H1 (cell line): ENCODE measurements around the gene FBXO28.

Experiments used
- CEBPB ChIP-seq: IDR thresholded peaks from 2 replicates; pipeline ENCODE4 v1.6.1; 2012; ENCODE audit warnings: low read depth, low read length
- CHD2 ChIP-seq: IDR thresholded peaks from 2 replicates; pipeline ENCODE4 v1.6.1; 2012; ENCODE audit warnings: low read length, improper control_type of control experiment
- EZH2 ChIP-seq: fragments of 200-600 bp; sonication (generic); IDR thresholded peaks from 2 replicates; pipeline ENCODE4 v1.7.1; 2012; ENCODE audit warnings: low read depth, mild to moderate bottlenecking, moderate library complexity, low read length, inconsistent platforms; ENCODE audit not compliant: severe bottlenecking
- JUND ChIP-seq: IDR thresholded peaks from 2 replicates; pipeline ENCODE4 v1.6.1; 2011; ENCODE audit warnings: mild to moderate bottlenecking, improper control_type of control experiment, low read length
- NRF1 ChIP-seq: IDR thresholded peaks from 2 replicates; pipeline ENCODE4 v1.6.1; 2011; ENCODE audit warnings: mild to moderate bottlenecking, low read depth, low read length, improper control_type of control experiment
- POLR2A ChIP-seq, 2 experiments: IDR thresholded peaks; 1 replicate in 1 of 2; 2 replicates in 1 of 2; pipeline ENCODE4 v1.6.1; 2011; ENCODE audit warnings: low read depth in 2 of 2, low read length in 2 of 2, mild to moderate bottlenecking in 2 of 2; ENCODE audit errors: control extremely low read depth in 1 of 2
- RBBP5 ChIP-seq: IDR thresholded peaks from 2 replicates; pipeline ENCODE4 v1.7.1; 2012; ENCODE audit warnings: low read depth, mild to moderate bottlenecking, inconsistent platforms, low read length, moderate library complexity, borderline replicate concordance
- SP1 ChIP-seq: IDR thresholded peaks from 2 replicates; pipeline ENCODE4 v1.6.1; 2011; ENCODE audit warnings: low read depth, low read length
- TAF1 ChIP-seq: IDR thresholded peaks from 2 replicates; pipeline ENCODE4 v1.6.1; 2011; ENCODE audit warnings: mild to moderate bottlenecking, low read depth, low read length
- TCF12 ChIP-seq: IDR thresholded peaks from 2 replicates; pipeline ENCODE4 v1.6.1; 2011; ENCODE audit warnings: low read depth, mild to moderate bottlenecking, low read length
- TF ChIP-seq, protein P1 (sequence below), 3 experiments: IDR thresholded peaks; 1 replicate in 2 of 3; 2 replicates in 1 of 3; pipeline versions ENCODE4 v1.5.1 to v1.6.1; 2011; ENCODE audit warnings: low read length in 3 of 3, mild to moderate bottlenecking in 3 of 3, inconsistent platforms in 2 of 3, low read depth in 1 of 3, moderate library complexity in 1 of 3; ENCODE audit not compliant: insufficient read depth in 1 of 3; ENCODE audit errors: control extremely low read depth in 1 of 3
- TF ChIP-seq, protein P2 (sequence below): IDR thresholded peaks from 2 replicates; pipeline ENCODE4 v1.6.1; 2011; ENCODE audit warnings: low read length, improper control_type of control experiment
- TF ChIP-seq, protein P3 (sequence below): IDR thresholded peaks from 2 replicates; pipeline ENCODE4 v1.6.1; 2012; ENCODE audit warnings: inconsistent platforms

DNA sequence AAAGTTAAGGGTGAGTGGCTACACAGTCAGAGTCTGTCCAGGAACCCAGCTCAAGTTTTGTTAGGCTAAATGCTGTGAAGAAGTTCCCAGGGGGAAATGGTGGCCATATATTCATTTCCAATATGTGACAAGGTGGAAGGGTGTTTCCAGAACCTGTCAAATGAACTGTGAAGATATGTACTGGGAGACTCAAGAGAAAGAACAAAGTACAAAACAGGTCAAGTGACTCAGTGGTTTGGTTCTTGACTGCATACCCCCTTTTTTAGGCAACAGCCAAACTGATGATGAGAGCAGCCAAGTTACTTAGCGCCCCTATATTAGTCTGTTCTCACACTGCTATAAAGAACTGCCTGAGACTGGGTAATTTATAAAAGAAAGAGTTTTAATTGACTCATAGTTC lies 18.6 kb upstream of the FBXO28 start:
- TF ChIP-seq, protein P1, sequence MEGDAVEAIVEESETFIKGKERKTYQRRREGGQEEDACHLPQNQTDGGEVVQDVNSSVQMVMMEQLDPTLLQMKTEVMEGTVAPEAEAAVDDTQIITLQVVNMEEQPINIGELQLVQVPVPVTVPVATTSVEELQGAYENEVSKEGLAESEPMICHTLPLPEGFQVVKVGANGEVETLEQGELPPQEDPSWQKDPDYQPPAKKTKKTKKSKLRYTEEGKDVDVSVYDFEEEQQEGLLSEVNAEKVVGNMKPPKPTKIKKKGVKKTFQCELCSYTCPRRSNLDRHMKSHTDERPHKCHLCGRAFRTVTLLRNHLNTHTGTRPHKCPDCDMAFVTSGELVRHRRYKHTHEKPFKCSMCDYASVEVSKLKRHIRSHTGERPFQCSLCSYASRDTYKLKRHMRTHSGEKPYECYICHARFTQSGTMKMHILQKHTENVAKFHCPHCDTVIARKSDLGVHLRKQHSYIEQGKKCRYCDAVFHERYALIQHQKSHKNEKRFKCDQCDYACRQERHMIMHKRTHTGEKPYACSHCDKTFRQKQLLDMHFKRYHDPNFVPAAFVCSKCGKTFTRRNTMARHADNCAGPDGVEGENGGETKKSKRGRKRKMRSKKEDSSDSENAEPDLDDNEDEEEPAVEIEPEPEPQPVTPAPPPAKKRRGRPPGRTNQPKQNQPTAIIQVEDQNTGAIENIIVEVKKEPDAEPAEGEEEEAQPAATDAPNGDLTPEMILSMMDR (IDR thresholded peaks at IDR 0.05; ENCODE audit: control extremely low read depth in 1 of 3, insufficient read depth in 1 of 3, low read depth in 1 of 3, low read length in 3 of 3): no peak
- no peak for TF ChIP-seq TAF1
- TF ChIP-seq SP1: no peak
- TF ChIP-seq CHD2: no peak
- no peak for TF ChIP-seq EZH2
- TF ChIP-seq, protein P2, sequence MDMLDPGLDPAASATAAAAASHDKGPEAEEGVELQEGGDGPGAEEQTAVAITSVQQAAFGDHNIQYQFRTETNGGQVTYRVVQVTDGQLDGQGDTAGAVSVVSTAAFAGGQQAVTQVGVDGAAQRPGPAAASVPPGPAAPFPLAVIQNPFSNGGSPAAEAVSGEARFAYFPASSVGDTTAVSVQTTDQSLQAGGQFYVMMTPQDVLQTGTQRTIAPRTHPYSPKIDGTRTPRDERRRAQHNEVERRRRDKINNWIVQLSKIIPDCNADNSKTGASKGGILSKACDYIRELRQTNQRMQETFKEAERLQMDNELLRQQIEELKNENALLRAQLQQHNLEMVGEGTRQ: no peak
- no peak for TF ChIP-seq CEBPB
- TF ChIP-seq NRF1: no peak
- TF ChIP-seq, protein P3, sequence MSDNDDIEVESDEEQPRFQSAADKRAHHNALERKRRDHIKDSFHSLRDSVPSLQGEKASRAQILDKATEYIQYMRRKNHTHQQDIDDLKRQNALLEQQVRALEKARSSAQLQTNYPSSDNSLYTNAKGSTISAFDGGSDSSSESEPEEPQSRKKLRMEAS: no peak
- no peak for TF ChIP-seq POLR2A (IDR thresholded peaks at IDR 0.05; ENCODE audit: control extremely low read depth in 1 of 2, low read depth in 2 of 2, low read length in 2 of 2)
- no peak for TF ChIP-seq JUND
- no peak for TF ChIP-seq TCF12
- no peak for TF ChIP-seq RBBP5
